AG04449 (cell line): ENCODE measurements around the gene ZSCAN5A.

Experiments
- CTCF ChIA-PET: fragments of 350-600 bp; formaldehyde crosslinking; extraction: SDS; loops from one replicate; lab custom pipeline; 2021; ENCODE audit warnings: antibody characterized with exemption; lab: Yijun Ruan, JAX
- POLR2A ChIA-PET: fragments of 400-600, 350-600 bp; formaldehyde crosslinking; extraction: SDS; loops from one replicate; lab custom pipeline; 2020; ENCODE audit warnings: antibody characterized with exemption, inconsistent platforms; lab: Yijun Ruan, JAX
- DNase-seq: peaks from one replicate; pipeline ENCODE4 v3.0.0-alpha.2; 2010; ENCODE audit warnings: low read depth, low spot score
- H3K4me3 ChIP-seq: 2 replicates; pipeline ENCODE4 v1.5.1; 2011; ENCODE audit warnings: low read depth, mild to moderate bottlenecking, control low read depth, low read length
- TF ChIP-seq, protein P1 (sequence below): IDR thresholded peaks from one replicate; pipeline ENCODE4 v1.5.1; 2011; ENCODE audit warnings: mild to moderate bottlenecking, moderate library complexity, low read length, control low read depth, inconsistent platforms; ENCODE audit not compliant: insufficient read depth; ENCODE audit errors: missing control alignments

The ZSCAN5A gene

DNA sequence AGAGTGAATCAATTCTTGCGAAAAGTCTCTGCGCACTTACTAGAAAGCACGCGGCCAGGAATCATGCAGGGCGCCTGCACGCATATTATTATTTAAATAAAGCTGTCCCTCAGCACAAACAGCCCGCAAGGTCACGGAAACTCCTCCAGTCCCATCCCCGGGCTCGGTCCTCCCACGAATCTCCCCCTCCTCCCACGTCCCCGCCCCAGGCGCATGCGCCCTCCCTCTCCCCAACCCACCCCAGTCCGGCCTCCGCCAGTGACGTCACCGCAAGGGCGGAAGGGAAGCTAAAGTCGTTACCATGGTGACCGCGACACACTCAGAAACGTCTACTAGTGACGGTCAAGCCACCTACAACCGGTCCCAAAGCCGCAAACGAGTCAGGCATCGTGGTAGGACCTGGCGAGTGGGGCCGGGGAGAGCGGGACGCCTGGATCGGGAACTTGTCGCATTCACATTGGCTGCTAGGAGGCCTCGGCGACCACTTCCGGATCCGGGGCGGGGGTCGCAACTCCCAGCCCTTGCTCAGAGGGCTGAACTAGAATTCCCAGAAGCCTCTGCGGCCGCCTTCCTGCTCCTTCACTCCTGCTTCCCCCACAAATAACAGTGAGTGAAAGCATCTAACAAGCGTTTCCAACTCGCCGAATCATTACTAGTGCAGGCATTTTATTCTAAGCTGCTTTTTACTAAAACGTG, at the start of gene ZSCAN5A:
Gene ZSCAN5A (minus strand): TSS at position 459 of the 696 bp plus-strand sequence. CDS start 89,793 bp downstream, outside the sequence.
- TF ChIP-seq, protein P1, sequence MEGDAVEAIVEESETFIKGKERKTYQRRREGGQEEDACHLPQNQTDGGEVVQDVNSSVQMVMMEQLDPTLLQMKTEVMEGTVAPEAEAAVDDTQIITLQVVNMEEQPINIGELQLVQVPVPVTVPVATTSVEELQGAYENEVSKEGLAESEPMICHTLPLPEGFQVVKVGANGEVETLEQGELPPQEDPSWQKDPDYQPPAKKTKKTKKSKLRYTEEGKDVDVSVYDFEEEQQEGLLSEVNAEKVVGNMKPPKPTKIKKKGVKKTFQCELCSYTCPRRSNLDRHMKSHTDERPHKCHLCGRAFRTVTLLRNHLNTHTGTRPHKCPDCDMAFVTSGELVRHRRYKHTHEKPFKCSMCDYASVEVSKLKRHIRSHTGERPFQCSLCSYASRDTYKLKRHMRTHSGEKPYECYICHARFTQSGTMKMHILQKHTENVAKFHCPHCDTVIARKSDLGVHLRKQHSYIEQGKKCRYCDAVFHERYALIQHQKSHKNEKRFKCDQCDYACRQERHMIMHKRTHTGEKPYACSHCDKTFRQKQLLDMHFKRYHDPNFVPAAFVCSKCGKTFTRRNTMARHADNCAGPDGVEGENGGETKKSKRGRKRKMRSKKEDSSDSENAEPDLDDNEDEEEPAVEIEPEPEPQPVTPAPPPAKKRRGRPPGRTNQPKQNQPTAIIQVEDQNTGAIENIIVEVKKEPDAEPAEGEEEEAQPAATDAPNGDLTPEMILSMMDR, result no peak
- peak; percentile 62 for DNase-seq
- peak within 1 kb of the TSS; percentile 95 for H3K4me3 ChIP-seq
- ChIA-PET POLR2A (interaction anchor here (0.8 kb wide), 1 partner anchor 194 kb away, joined by 4 read pairs; the partner anchor contains the start of gene ZNF787), CTCF (interaction anchor here (1.0 to 2.3 kb wide), 6 partner anchors 19 to 248 kb away, joined by 3 to 11 read pairs (median 6); no protein-coding TSS in a partner anchor)

DNA sequence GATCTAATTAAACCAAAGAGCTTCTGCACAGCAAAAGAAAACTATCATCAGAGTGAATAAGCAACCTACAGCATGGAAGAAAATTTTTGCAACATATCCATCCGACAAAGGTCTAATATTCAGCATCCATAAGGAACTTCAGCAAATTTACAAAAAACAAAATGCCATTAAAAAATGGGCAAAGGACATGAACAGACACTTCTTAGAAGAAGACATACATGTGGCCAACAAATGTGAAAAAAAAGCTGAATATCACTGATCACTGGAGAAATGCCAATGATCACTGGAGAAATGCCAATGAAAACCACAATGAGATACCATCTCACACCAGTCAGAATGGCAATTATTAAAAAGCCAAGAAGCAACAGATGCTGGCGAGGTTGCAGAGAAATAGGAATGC, 46.2 kb upstream of the ZSCAN5A start:
- TF ChIP-seq, protein P1, result no peak
- CTCF ChIA-PET, result interaction anchor here (1.0 kb wide), 1 partner anchor 9 kb away, joined by 5 read pairs; no protein-coding TSS in a partner anchor
- DNase-seq, result no peak
- POLR2A ChIA-PET, result no interaction called here
- no peak overlapping the region for H3K4me3 ChIP-seq

GRCh38 chr19:56356944-56357343, 42.3 kb upstream of the ZSCAN5A start:
- TF ChIP-seq, protein P1, result no peak
- no peak for DNase-seq
- CTCF ChIA-PET, result no interaction called here
- POLR2A ChIA-PET, result no interaction called here
- no peak overlapping the region for H3K4me3 ChIP-seq

GRCh38 chr19:56355517-56355916, 40.9 kb upstream of the ZSCAN5A start:
- POLR2A ChIA-PET, result no interaction called here
- no peak for DNase-seq
- CTCF ChIA-PET, result no interaction called here
- H3K4me3 ChIP-seq, result no peak overlapping the region
- TF ChIP-seq, protein P1, result no peak

DNA sequence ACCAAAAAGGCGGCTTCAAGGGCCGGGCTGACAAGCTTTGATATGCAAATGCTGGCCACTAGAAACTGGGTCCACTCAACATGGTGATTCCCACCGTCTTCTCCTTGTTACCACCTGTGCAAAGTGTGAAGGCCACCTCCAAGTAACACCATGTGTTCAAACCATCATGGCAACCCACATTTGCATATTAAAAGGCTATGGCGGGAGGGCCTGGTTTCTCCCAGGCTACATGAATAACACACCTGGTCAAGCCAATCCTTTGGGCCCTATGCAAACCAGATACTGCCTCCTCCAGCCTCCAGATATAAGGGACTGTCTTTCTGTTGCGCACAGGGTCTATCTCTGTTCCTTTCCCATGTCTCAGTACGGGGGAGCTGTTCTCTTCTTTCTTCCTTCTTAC, 36.6 kb upstream of the ZSCAN5A start:
- ChIA-PET CTCF (interaction anchor here (1.0 to 4.2 kb wide), 6 partner anchors 9 to 285 kb away, joined by 3 to 23 read pairs (median 7); no protein-coding TSS in a partner anchor), POLR2A (no interaction called here)
- DNase-seq, result no peak
- TF ChIP-seq, protein P1, result no peak
- no peak overlapping the region for H3K4me3 ChIP-seq

DNA sequence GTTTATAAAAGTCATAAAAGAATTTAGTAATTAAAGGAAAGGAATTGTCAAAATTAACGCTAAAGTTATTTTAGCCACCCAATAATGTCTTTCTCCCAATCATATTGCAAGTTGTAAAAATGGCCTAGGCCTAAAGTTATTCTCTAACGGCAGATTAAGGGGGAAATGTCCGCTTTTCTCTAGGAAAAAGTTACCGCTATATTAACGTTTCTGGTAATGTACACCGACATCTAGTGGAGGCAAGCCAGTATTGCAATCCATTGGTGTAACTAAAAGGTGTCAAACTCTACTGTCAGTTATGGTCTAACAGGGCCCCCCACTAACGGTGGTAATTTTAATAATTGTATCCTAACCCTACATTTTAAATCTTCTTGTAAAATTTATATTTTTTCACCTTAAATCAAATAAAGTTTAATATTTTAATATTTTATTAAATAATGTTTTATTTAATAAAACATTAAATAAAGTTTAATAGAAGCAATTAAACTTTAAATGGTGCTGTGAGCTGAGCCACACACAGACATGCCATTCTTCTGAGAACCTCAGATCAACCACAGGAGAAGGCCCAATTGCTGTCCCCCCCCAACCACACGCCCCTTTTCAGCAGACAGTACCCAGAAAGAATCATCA, 35.9 kb upstream of the ZSCAN5A start:
- no peak for DNase-seq
- no peak overlapping the region for H3K4me3 ChIP-seq
- ChIA-PET POLR2A (no interaction called here), CTCF (interaction anchor here (1.0 to 4.2 kb wide), 6 partner anchors 10 to 285 kb away, joined by 3 to 23 read pairs (median 7); no protein-coding TSS in a partner anchor)
- TF ChIP-seq, protein P1, result peak; percentile 79
